ENCODE data around the gene CCNQ.

DNA sequence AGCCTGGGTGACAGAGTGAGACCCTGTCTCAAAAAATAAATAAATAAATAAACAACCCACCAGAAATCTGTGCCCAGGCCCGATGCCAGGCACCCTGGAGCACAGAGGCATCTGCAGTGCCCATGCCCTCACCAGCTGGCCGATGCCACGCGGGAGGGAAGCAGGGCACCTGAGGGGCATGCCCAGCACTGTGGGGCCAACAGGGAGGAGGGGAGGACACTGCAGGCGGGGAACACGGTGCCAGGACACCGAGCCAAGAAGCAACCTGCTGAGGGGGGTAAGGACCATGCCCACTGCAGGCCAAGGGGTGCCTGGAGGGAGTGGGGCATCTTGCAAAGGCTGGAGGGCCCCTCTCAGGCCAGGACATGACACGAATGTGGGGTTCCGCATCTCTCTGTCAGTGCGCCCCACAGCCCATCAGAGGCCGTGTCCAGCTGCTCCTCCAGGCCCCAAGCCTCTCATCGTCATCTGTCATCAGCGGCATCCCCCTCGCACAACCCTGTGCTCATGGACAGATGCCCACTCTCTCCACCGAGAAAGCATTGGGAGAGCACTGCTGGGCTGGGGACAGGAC is 34.8 kb upstream of the CCNQ start:
- TF ChIP-seq, protein P1, sequence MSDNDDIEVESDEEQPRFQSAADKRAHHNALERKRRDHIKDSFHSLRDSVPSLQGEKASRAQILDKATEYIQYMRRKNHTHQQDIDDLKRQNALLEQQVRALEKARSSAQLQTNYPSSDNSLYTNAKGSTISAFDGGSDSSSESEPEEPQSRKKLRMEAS (IDR thresholded peaks at IDR 0.05), result no peak
- TF ChIP-seq, protein P2, sequence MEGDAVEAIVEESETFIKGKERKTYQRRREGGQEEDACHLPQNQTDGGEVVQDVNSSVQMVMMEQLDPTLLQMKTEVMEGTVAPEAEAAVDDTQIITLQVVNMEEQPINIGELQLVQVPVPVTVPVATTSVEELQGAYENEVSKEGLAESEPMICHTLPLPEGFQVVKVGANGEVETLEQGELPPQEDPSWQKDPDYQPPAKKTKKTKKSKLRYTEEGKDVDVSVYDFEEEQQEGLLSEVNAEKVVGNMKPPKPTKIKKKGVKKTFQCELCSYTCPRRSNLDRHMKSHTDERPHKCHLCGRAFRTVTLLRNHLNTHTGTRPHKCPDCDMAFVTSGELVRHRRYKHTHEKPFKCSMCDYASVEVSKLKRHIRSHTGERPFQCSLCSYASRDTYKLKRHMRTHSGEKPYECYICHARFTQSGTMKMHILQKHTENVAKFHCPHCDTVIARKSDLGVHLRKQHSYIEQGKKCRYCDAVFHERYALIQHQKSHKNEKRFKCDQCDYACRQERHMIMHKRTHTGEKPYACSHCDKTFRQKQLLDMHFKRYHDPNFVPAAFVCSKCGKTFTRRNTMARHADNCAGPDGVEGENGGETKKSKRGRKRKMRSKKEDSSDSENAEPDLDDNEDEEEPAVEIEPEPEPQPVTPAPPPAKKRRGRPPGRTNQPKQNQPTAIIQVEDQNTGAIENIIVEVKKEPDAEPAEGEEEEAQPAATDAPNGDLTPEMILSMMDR (IDR thresholded peaks at IDR 0.05; ENCODE audit: low read depth, low read length, missing input control), result no peak
- TF ChIP-seq RAD21 (IDR thresholded peaks at IDR 0.05), result no peak
- TF ChIP-seq SP1 (IDR thresholded peaks at IDR 0.05), result no peak
- TF ChIP-seq, protein P3, sequence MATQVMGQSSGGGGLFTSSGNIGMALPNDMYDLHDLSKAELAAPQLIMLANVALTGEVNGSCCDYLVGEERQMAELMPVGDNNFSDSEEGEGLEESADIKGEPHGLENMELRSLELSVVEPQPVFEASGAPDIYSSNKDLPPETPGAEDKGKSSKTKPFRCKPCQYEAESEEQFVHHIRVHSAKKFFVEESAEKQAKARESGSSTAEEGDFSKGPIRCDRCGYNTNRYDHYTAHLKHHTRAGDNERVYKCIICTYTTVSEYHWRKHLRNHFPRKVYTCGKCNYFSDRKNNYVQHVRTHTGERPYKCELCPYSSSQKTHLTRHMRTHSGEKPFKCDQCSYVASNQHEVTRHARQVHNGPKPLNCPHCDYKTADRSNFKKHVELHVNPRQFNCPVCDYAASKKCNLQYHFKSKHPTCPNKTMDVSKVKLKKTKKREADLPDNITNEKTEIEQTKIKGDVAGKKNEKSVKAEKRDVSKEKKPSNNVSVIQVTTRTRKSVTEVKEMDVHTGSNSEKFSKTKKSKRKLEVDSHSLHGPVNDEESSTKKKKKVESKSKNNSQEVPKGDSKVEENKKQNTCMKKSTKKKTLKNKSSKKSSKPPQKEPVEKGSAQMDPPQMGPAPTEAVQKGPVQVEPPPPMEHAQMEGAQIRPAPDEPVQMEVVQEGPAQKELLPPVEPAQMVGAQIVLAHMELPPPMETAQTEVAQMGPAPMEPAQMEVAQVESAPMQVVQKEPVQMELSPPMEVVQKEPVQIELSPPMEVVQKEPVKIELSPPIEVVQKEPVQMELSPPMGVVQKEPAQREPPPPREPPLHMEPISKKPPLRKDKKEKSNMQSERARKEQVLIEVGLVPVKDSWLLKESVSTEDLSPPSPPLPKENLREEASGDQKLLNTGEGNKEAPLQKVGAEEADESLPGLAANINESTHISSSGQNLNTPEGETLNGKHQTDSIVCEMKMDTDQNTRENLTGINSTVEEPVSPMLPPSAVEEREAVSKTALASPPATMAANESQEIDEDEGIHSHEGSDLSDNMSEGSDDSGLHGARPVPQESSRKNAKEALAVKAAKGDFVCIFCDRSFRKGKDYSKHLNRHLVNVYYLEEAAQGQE (IDR thresholded peaks at IDR 0.05), result no peak
- no peak for TF ChIP-seq FOXA1 (IDR thresholded peaks at IDR 0.05)
- TF ChIP-seq, protein P4, sequence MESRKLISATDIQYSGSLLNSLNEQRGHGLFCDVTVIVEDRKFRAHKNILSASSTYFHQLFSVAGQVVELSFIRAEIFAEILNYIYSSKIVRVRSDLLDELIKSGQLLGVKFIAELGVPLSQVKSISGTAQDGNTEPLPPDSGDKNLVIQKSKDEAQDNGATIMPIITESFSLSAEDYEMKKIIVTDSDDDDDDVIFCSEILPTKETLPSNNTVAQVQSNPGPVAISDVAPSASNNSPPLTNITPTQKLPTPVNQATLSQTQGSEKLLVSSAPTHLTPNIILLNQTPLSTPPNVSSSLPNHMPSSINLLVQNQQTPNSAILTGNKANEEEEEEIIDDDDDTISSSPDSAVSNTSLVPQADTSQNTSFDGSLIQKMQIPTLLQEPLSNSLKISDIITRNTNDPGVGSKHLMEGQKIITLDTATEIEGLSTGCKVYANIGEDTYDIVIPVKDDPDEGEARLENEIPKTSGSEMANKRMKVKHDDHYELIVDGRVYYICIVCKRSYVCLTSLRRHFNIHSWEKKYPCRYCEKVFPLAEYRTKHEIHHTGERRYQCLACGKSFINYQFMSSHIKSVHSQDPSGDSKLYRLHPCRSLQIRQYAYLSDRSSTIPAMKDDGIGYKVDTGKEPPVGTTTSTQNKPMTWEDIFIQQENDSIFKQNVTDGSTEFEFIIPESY (IDR thresholded peaks at IDR 0.05), result no peak

Measured in liver (tissue), 3 donors.